GM12872 (cell line): Measurements from ENCODE around the gene C1orf21.

Experiments
- CTCF ChIP-seq: IDR thresholded peaks from 3 replicates; pipeline ENCODE4 v1.5.1; 2011; ENCODE audit warnings: low read depth, mild to moderate bottlenecking, low read length, moderate library complexity; ENCODE audit not compliant: insufficient read depth

The C1orf21 gene

GRCh38 chr1:184387476-184388318 is 868 bp downstream of the C1orf21 start:
- no peak for TF ChIP-seq CTCF

- TF ChIP-seq CTCF, result no peak
These were observed 1.6 kb downstream of the C1orf21 start for GRCh38 chr1:184388319-184388889.

- TF ChIP-seq CTCF, result no peak
These were observed 2.1 kb downstream of the C1orf21 start for GRCh38 chr1:184388971-184389370.

GRCh38 chr1:184389446-184389845 is 2.6 kb downstream of the C1orf21 start:
- TF ChIP-seq CTCF, result no peak

GRCh38 chr1:184390889-184391288 is 4.1 kb downstream of the C1orf21 start:
- TF ChIP-seq CTCF, result no peak

GRCh38 chr1:184392067-184392466 is 5.2 kb downstream of the C1orf21 start:
- no peak for TF ChIP-seq CTCF

GRCh38 chr1:184392779-184393522 is 6.1 kb downstream of the C1orf21 start:
- TF ChIP-seq CTCF, result no peak
